ENCODE measurements around the gene DCHS2. TPM values are rescaled to one million over a fixed set of nuclear protein-coding genes. Genes with fewer than 3 reads are reported as not detected.

The DCHS2 gene
- total and polyA plus RNA-seq, 2 of the 8 experiments (the other 6 are each of a cell fraction or from before 2014, with no cell fraction given): 0.54 to 2.6 TPM

- Histone ChIP-seq H3K79me2 (ENCODE audit: control insufficient read depth in 1 of 2, insufficient read depth in 2 of 2, low read length in 2 of 2) (no peaks in the 10 kb centered on the region), H3K79me1 (ENCODE audit: low read depth, low read length) (no peaks in the 10 kb centered on the region), H3K27ac (ENCODE audit: low read depth, low read length) (no peak overlapping the region), H3K14ac (ENCODE audit: insufficient read length) (no peak overlapping the region), H3K4me2 (ENCODE audit: insufficient read depth in 1 of 2, low read depth in 2 of 2, low read length in 2 of 2) (no peak overlapping the region), H4K20me1 (replicated peaks in 1 of 2; ENCODE audit: control insufficient read depth in 1 of 2, insufficient read depth in 2 of 2, low read length in 2 of 2) (no peaks in the 10 kb centered on the region), H3K56ac (replicated peaks; ENCODE audit: insufficient read length, low read depth, low read length) (no peak overlapping the region), H2BK5ac (ENCODE audit: low read depth, low read length) (no peak overlapping the region), H3K4ac (replicated peaks; ENCODE audit: insufficient read length, low read depth, low read length) (no peak overlapping the region), H3K9ac (replicated peaks in 1 of 4; ENCODE audit: extremely low read depth in 1 of 4, low read depth in 3 of 4, low read length in 3 of 4) (no peak overlapping the region), H3K36me3 (ENCODE audit: control insufficient read depth in 2 of 4, insufficient read depth in 4 of 4, low read length in 3 of 4) (no peaks in the 10 kb centered on the region), H4K91ac (replicated peaks; ENCODE audit: insufficient read length, low read length) (no peak overlapping the region), H3K27me3 (replicated peaks in 1 of 4; ENCODE audit: control insufficient read depth in 3 of 4, extremely low read depth in 1 of 4, insufficient read depth in 3 of 4, low read length in 3 of 4) (no peaks in the 10 kb centered on the region), H4K8ac (ENCODE audit: extremely low read depth, insufficient read depth, low read length) (no peak overlapping the region), H3K18ac (ENCODE audit: extremely low read depth, low read length) (no peak overlapping the region), H2AFZ (ENCODE audit: low read length) (no peak overlapping the region), H3K4me1 (replicated peaks in 1 of 4; ENCODE audit: control insufficient read depth in 3 of 4, insufficient read depth in 4 of 4, low read length in 3 of 4) (no peaks in the 10 kb centered on the region), H3K23ac (ENCODE audit: insufficient read length) (no peak overlapping the region), H3K9me3 (ENCODE audit: insufficient read depth in 2 of 2, low read depth in 1 of 2, low read length in 1 of 2) (no peaks in the 10 kb centered on the region), H2BK120ac (replicated peaks; ENCODE audit: low read depth, low read length) (no peak overlapping the region), H2BK20ac (ENCODE audit: low read length) (no peak overlapping the region), H2BK12ac (ENCODE audit: low read depth, low read length) (no peak overlapping the region), H3K4me3 (ENCODE audit: extremely low read depth in 1 of 4, insufficient read depth in 2 of 4, low read depth in 3 of 4, low read length in 4 of 4) (no peak overlapping the region), H4K5ac (ENCODE audit: insufficient read length, low read depth, low read length) (no peak overlapping the region), H3K23me2 (ENCODE audit: low read depth, low read length) (no peaks in the 10 kb centered on the region), H2BK15ac (ENCODE audit: low read length) (no peak overlapping the region), H2AK5ac (ENCODE audit: low read depth, low read length) (no peak overlapping the region)
- POLR2A ChIA-PET (ENCODE audit: partially characterized antibody): no interaction called here
- no peak for TF ChIP-seq GABPA (IDR thresholded peaks at IDR 0.05; ENCODE audit: borderline replicate concordance, insufficient read depth, low read length)
- TF ChIP-seq BACH1 (IDR thresholded peaks at IDR 0.05; ENCODE audit: low read length): no peak
- TF ChIP-seq KDM4A (IDR thresholded peaks at IDR 0.05; ENCODE audit: low read depth, low read length, severe bottlenecking): no peak
- no peak for TF ChIP-seq NRF1 (IDR thresholded peaks at IDR 0.05; ENCODE audit: low read depth, low read length)
- TF ChIP-seq BRCA1 (IDR thresholded peaks at IDR 0.05; ENCODE audit: low read depth, low read length): no peak
- no peak for TF ChIP-seq CTCF (IDR thresholded peaks at IDR 0.05; ENCODE audit: control extremely low read depth in 1 of 3, insufficient read depth in 1 of 3, low read depth in 1 of 3, low read length in 3 of 3)
- no peak for TF ChIP-seq TCF12 (IDR thresholded peaks at IDR 0.05; ENCODE audit: low read depth, low read length)
- no peak for TF ChIP-seq POU5F1 (IDR thresholded peaks at IDR 0.05; ENCODE audit: low read depth, low read length)
- FAIRE-seq (no peak), DNase-seq (ENCODE audit: low read depth in 1 of 2, low spot score in 2 of 2) (no peak)
- CTCF ChIA-PET (ENCODE audit: partially characterized antibody): interaction anchor here (0.6 kb wide), 1 partner anchor 1558 kb away, joined by 3 read pairs; no protein-coding TSS in a partner anchor
These were observed 30.0 kb upstream of the DCHS2 start for GRCh38 chr4:154521607-154522006.

Measured in H1 (cell line).